ENCODE measurements around the gene CASKIN2.
"Not testable (repeated sequence)": the region's sequence is repeated elsewhere in the genome, so short reads cannot be mapped to it uniquely, and the experiment has no call there.

CASKIN2 gene

DNA sequence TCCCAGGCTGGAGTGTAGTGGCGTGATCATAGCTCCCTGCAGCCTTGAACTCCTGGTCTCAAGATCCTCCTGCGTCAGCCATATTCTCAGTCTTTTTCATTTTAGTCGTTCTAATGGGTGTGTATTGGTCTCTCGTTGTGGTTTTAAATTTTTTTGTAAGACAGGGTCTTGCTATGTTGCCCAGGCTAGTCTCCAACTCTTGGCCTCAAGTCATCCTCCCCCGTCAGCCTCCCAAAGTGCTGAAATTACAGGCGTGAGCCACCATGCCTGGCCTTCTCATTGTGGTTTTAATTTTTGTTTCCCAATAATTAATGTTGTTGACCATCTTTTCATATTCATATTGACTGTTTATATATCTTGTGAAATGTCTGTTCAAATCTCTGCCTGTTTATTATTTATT, 50.3 kb downstream of the CASKIN2 start:
- DNase-seq: no peak

DNA sequence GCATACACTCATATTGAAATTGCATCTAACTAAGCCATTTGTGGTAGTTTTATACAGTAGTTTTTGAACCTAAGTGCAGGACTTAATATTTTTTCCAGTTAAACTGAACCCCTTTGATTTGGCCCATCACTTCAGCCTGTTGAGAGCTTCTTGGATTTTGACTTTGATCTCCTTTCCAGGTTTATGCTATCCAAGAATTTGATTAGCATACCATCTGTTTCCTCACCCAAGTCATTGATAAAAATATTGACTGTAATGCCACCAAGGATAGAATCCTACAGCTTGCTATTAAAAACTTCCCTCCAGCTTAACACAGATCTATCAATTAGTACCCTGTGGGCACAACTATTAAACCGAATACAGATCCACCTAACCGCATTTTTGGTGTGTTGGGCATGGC, 51.7 kb downstream of the CASKIN2 start:
- no peak for DNase-seq

DNA sequence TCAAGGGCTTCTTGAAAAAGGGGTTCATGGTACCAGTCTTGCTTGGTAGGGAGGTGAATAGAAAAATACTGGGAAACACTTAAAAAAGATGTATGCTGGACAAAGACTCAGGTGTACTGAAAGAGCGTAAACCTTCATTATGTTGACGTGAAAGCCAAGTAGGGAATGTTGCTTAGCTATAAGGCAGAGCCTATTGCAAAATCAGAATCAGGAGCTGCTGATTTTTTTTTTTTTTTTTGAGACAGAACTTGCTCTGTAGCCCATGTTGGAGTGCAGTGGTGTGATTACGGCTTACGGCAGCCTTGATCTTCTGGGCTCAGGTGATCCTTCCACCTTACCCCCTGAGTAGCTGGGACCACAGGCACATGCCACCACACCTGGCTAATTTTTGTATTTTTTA, 55.0 kb downstream of the CASKIN2 start:
- no peak for DNase-seq

DNA sequence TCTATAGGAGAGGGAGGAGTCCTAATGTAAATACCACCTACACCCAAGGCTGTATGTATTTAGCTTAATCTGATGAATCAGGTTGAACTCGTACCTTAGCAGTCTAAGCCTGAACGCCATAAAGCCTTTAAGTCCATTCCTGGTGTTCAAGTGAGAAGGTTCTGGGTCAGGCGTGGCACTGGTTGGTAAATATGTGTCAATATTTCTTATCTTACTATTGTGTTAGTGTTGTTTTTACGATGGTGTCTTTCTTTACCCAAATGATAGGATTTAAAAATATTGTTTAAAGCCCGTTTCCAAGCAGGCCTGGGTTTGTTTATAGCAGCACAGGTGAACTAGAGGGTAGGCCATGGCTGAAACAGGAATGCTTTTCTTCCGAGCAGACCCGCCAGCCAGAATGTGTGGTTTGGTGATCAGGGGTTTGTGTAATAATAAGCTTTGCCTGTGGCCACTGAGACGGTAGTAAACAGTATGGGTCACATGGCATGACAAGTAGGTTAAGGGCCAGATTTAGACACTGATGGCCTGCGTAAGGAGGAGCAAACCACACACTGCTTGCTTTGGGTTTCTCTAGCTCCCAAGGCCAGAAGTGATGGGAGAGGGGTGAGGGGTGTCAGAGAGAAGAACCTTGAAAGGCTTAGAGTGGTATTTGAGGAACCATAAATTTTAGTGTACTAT, 55.6 kb downstream of the CASKIN2 start:
- peak in 1 of 2 experiments; percentile 10 for DNase-seq

DNA sequence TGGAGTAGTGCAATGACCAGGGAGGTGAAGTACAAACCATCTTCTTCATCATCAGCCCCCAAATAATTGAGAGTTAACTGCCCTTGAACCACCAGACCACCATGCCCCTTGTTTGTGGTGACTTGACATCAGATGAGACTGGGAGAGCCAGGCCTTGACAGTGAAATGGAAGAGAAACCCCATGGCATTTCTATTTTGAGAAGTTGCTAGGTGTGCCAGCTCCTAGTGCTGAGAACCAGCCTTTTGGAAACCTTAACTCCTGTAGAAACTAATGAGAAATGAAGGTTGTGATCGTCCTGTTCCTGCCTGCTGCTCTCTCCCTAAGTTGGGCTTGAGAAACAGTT, 56.1 kb downstream of the CASKIN2 start:
- no peak for DNase-seq

DNA sequence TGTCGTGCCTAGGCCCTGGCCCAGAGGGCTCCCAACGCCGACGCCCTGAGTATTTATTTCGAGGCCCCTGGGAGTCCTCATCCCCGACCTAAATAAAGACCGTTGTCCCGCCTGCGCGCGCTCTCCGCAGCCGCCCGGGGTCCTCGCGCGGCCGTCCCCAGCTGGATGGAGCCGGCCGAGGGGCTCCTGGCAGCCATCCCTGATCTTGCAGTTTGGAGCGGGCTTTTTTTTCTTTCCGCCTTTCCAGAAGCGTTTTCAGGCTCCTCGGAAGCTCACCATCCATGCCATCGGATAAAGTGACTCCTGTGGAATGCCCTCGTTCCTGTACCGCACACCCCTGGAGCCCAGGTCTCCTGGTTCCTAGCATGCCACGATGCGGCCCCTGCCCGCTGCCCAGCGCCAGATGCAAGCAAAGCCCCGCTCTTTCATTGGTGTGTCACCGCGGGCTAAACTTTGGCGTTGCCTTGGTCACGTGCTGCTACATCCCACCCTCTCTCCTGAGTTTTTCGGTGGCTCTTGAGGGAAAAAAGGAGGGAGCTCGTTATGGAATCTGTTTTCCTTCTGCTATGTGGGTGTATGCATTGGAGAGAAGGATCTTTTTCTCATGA, 58.2 kb downstream of the CASKIN2 start:
- peak; percentile 16 to 69 for DNase-seq

DNA sequence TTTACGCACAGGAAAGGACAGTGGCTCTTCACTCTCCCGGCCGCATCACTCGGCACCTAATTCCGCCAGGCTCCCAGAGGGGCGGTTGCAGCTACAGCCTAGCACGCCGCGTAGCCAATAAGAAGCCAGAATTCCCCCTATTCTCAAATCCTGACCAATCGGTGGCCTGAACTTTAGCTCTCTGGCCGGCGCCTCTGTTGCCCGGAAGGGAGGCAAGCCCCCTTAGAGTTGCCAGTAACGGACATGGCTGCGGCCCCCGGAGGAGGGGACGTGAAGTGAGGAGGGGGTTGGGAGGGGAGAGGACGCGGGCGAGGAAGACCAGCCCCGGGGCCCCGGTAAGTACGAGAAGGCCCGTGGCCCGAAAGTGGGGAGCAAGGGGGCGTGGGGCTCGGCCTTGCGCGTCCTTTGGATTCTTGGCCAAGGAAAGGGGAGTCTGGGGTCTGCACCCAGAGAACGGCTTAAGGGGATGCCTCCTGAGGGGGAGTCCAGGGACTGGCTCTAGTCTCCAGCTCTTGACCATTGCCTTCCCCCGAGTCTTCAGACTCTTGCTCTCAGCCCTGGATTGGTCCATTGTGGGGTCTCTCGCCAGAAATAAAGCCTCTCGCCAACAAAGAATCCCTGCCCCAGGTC, 58.8 kb downstream of the CASKIN2 start, which contains the start of gene TMEM94:
TMEM94 (plus strand) TSS at position 219 of the 630 bp plus-strand sequence. CDS start 15,271 bp downstream, outside the sequence.
- DNase-seq: peak; percentile 97 to 99

DNA sequence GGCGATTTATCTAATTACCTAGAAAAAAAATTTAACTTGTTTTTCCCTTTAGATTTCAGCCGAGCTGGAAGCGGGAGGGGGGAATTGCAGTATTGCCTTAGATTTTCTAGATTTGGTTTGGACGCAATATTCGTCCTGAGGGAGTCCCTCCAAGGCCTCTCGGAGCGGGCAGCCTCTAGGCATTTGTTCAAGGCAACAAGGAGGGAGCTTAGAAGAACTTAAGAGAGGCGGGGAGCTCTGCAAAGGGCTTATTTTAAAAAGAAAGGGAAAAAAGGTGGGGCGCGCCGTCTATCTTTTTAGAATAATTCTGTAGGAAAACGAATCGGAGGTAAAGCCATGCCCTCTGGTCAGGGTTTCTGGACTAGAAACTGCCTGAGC, 59.3 kb downstream of the CASKIN2 start:
- DNase-seq: no peak

DNA sequence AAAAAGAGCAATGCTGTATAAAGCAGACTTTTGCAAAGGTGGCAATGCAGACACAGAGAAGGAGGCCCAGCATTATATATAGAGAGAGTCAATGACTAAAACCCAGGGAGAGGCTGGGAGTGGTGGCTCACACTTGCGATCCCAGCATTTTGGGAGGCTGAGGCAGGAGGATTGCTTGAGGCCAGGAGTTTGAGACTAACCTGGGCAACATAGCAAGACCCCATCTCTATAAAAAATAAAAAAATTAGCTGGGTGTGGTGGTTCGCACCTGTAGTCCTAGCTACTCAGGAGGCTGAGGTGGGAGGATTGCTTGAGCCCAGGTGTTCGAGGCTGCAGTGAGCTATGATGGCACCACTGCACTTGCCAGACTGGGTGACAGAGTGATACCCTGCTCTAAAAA, 60.7 kb downstream of the CASKIN2 start:
- DNase-seq: not testable (repeated sequence)

DNA sequence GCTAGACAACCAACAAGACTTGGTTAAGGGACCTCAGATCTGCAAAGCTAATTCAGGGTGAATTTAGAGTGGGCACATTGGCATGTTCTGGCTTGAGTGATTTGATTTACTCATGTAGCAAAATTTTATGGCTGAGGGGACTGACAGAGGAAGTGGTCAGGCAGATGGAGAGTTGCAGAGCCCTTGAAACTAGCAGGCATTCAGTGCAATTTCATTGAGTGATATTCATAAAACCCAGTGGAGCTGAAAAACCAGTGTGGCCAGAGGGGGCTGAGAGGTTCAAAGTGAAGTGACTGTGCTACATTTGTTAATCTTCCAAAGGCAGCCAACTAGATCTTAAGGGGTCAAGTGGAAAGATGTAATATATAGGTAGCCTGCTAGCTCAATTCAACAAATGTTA, 61.1 kb downstream of the CASKIN2 start:
- no peak for DNase-seq

DNA sequence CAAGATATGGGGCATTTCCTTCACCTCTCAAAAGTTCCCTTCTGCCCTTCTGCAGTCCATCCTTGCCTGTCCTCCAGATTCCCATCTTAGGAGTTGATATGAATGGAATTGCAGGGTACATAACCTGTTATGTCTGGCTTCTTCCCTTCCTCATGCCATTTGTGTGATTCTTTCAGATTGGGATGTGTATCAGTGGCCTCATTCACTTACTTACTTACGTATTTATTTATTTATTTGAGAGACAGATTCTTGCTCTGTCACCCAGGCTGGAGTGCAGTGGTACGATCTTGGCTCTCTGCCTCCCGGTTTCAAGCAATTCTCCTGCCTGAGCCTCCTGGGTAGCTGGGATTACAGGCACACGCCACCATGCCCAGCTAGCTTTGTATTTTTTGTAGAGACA, 65.1 kb downstream of the CASKIN2 start:
- DNase-seq: no peak

Measured in NCI-H526 (cell line).